Pancreas (tissue), 10 donors: Measurements from ENCODE around the gene DTNB. TPM values are rescaled to one million over a fixed set of nuclear protein-coding genes. Genes with fewer than 3 reads are reported as not detected.

Experiments
- ATAC-seq, 4 donors: fragments of 200-7000 bp; cut with Tn5 transposase; one replicate each; pipeline versions ENCODE4 v1.8.0 to v1.9.1; 2020; ENCODE audit warnings: mild to moderate bottlenecking in 4 of 4, moderate library complexity in 4 of 4
- DNase-seq, 6 donors: peaks; one replicate each; pipeline ENCODE4 v3.0.0-alpha.2; 2020
- FAIRE-seq: peaks from 2 replicates; lab custom pipeline; 2012; peaks lifted over from hg19 to GRCh38; lab: Jason Lieb, UNC
- H3K27ac ChIP-seq, 4 donors: fragments of 200-600 bp; sonication (generic); 1 replicate in 3 of 4; 2 replicates in 1 of 4; pipeline versions ENCODE4 v1.5.0 to v1.8.0; 2020
- H3K27me3 ChIP-seq, 4 donors: fragments of 200-600 bp; one replicate each; pipeline ENCODE4 v1.8.0; 2021
- H3K36me3 ChIP-seq, 3 donors: fragments of 200-600 bp; sonication (generic) in 1 of 3; one replicate each; pipeline versions ENCODE4 v1.5.0 to v1.8.0; 2020 to 2021
- H3K4me1 ChIP-seq, 3 donors: fragments of 200-600 bp; one replicate each; pipeline ENCODE4 v1.8.0; 2021
- H3K4me3 ChIP-seq, 4 donors: fragments of 200-600 bp; sonication (generic) in 2 of 4; one replicate each; pipeline versions ENCODE4 v1.5.0 to v1.8.0; 2020 to 2021
- H3K9me3 ChIP-seq, 4 donors: fragments of 200-600 bp; one replicate each; pipeline ENCODE4 v1.8.0; 2021
- WGBS, 2 donors: extraction: QIAGEN DNeasy Blood & Tissue Kit; methylation state at CpG; one replicate each; pipeline ENCODE4 v1.1.7; 2013; 5-methylcytosine and 5-hydroxymethylcytosine counted together
- intact Hi-C, 3 donors: fragments of 100-400 bp; cut with DNase I; formaldehyde crosslinking; loops; one replicate each; pipeline versions ENCODE4 v1.11.1 to v1.14.2; 2022
- polyA plus RNA-seq, 2 donors: library from polyadenylated mRNA; stranded (reverse); fragments of 200-250 nt; gene quantifications; one replicate each; pipeline ENCODE4 v1.2.3, GENCODE V29; 2013
- total RNA-seq, 6 donors: library from RNA; stranded (reverse); fragmentation: NEBNext Ultra II Directional in 4 of 6; extraction: Animal tissue kit (Norgen Biotek cat#: 25700) in 4 of 6; gene quantifications; one replicate each; pipeline versions ENCODE4 v1.2.1 to v1.2.4, GENCODE V29; 2021 to 2023
- TF ChIP-seq, protein P1 (sequence below), 4 donors: fragments of 200-600 bp; sonication (generic) in 3 of 4; IDR thresholded peaks; one replicate each; pipeline versions ENCODE4 v1.5.0 to v1.8.0; 2021; ENCODE audit warnings: antibody characterized with exemption in 4 of 4
- donor health status: healthy with polysubstance abuse.
- donor health status: DM: no; HTN: no; CAD: no; lungs with moderate emphysema.
- donor health status: DM: no; HTN: no; CAD: no.
- donor health status: control.
- donor health status: control.
- donor health status: Bipolar disorder and iron deficiency.
- donor health status: DM: yes; HTN: yes; CAD: no.
- donor health status: DM: no; HTN: no; CAD: no.
- donor health status: DM: no; HTN: no; CAD: no.
- donor health status: DM: yes; HTN: yes; CAD: no.

Gene DTNB
- total and polyA plus RNA-seq, 8 donors: 10.8 to 27.8 (median 15.1) TPM

DNA sequence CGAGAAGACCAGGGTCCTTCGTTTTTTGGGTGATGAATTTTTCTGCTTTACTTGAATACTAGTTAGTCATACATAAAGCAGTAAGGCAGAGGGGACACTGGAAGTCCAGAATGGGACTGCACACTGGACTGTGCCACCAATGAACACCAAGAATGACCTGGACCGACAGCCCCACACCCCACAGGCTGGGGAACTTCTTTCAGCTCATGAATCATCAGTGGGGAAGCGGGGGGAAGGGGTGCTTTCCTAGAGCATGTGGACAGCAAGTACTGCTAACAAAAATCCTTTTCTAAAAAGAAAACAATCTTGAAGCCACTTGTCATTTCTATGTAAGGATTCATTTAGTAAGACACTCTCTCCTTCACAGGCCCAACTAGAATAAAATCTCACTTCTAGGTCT, 86.0 kb downstream of the DTNB start:
- no peak for ATAC-seq
- WGBS, 2 donors: 85 to 88% methylated on average over 4 of the region's 4 CpGs
- Histone ChIP-seq H3K4me3 (no peak overlapping the region), H3K9me3 (no peaks in the 10 kb centered on the region), H3K27me3 (no peaks in the 10 kb centered on the region), H3K36me3 (no peaks in the 10 kb centered on the region), H3K4me1 (no peaks in the 10 kb centered on the region), H3K27ac (no peak overlapping the region)
- TF ChIP-seq, protein P1, sequence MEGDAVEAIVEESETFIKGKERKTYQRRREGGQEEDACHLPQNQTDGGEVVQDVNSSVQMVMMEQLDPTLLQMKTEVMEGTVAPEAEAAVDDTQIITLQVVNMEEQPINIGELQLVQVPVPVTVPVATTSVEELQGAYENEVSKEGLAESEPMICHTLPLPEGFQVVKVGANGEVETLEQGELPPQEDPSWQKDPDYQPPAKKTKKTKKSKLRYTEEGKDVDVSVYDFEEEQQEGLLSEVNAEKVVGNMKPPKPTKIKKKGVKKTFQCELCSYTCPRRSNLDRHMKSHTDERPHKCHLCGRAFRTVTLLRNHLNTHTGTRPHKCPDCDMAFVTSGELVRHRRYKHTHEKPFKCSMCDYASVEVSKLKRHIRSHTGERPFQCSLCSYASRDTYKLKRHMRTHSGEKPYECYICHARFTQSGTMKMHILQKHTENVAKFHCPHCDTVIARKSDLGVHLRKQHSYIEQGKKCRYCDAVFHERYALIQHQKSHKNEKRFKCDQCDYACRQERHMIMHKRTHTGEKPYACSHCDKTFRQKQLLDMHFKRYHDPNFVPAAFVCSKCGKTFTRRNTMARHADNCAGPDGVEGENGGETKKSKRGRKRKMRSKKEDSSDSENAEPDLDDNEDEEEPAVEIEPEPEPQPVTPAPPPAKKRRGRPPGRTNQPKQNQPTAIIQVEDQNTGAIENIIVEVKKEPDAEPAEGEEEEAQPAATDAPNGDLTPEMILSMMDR (IDR thresholded peaks at IDR 0.05): no peak
- no peak for DNase-seq
- FAIRE-seq: no peak
- intact Hi-C loops: no loop called here

GRCh38 chr2:25586726-25587144, 86.6 kb downstream of the DTNB start:
- Histone ChIP-seq H3K4me3 (no peak overlapping the region), H3K27me3 (no peaks in the 10 kb centered on the region), H3K9me3 (no peaks in the 10 kb centered on the region), H3K27ac (no peak overlapping the region), H3K4me1 (no peaks in the 10 kb centered on the region), H3K36me3 (no peaks in the 10 kb centered on the region)
- FAIRE-seq: no peak
- WGBS, 2 donors: 90 to 93% methylated on average over 4 of the region's 4 CpGs
- TF ChIP-seq, protein P1 (IDR thresholded peaks at IDR 0.05): no peak
- ATAC-seq: no peak
- intact Hi-C loops: no loop called here
- no peak for DNase-seq

DNA sequence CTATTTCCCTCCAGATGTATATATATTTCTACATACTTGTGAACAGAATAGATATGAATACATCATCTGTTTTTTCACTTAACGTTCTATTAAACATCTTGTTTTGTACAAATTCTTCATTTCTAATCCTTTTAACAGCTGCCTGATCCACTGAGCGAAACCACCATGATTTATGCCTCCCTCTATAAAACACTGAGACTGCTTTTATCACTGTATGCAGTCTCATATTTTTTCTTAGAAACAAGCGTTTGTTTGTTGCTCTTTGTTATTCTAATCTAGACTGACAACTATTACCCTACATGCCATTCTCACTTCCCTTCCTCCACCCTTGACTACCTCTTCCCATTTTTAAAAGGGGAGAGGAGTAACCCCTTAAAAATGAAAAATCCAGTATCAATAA, 88.2 kb downstream of the DTNB start:
- 75 to 77% methylated on average over 3 of the region's 3 CpGs for WGBS, 2 donors
- no peak for ATAC-seq
- FAIRE-seq: no peak

DNA sequence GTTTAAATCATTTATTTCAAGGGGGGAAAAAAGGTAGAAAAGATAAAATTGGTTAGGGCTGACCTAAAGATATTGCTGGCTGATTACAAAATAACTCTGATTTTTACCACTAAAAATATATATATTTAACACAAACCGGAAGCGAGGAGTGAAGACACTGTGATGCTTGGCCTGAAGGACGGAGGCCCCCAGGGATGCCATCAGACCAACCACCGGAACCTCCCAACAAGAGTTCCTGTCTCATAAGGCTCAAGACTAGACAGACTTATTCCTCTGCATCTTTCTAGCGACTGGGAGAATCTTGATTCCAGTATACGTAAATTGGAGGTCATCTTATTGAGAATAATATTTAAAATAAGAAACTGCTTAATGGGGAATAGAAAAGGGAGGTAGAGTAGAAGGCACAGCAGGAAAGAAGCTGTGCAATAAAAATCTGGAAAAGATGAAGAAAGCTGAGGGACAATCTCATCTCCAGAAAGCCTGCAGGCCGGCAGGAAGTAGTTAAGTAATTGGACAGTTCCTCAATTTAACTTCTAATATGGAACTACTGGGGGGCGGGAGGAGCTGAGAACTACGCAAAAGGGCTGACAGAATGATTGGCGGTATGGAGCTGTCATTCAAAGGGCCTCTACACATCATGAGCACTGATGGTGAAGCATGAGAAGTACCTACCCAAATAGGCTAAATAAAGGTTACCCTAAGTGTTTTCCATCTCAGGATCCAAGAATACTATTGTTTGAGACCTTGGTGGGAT, 91.1 kb downstream of the DTNB start:
- no peak overlapping the region for H3K27ac ChIP-seq
- H3K9me3 ChIP-seq: no peaks in the 10 kb centered on the region
- DNase-seq: no peak
- 93 to 95% methylated on average over 10 of the region's 10 CpGs for WGBS, 2 donors
- H3K4me3 ChIP-seq: no peak overlapping the region
- TF ChIP-seq, protein P1 (IDR thresholded peaks at IDR 0.05): no peak
- intact Hi-C loops: no loop called here
- H3K36me3 ChIP-seq: no peaks in the 10 kb centered on the region
- FAIRE-seq: no peak
- no peaks in the 10 kb centered on the region for H3K4me1 ChIP-seq
- peak in 2 of 4 donors; percentile 28 to 40 for ATAC-seq
- no peaks in the 10 kb centered on the region for H3K27me3 ChIP-seq

More for the DNA sequence above, 88.2 kb downstream of the DTNB start:
- no peak overlapping the region for H3K4me3 ChIP-seq
- intact Hi-C loops: no loop called here
- DNase-seq: no peak
- H3K27ac ChIP-seq: no peak overlapping the region
- no peaks in the 10 kb centered on the region for H3K4me1 ChIP-seq
- no peaks in the 10 kb centered on the region for H3K27me3 ChIP-seq
- H3K9me3 ChIP-seq: no peaks in the 10 kb centered on the region
- TF ChIP-seq, protein P1 (IDR thresholded peaks at IDR 0.05): no peak
- H3K36me3 ChIP-seq: no peaks in the 10 kb centered on the region

GRCh38 chr2:25576596-25576995, 96.8 kb downstream of the DTNB start:
- ATAC-seq (peak in 2 of 4 donors; percentile 46 to 55), DNase-seq (no peak), FAIRE-seq (no peak)
- TF ChIP-seq, protein P1 (IDR thresholded peaks at IDR 0.05): no peak
- H3K4me3 ChIP-seq: no peak overlapping the region
- 64 to 74% methylated on average over 7 of the region's 7 CpGs for WGBS, 2 donors
- no peaks in the 10 kb centered on the region for H3K36me3 ChIP-seq
- no peaks in the 10 kb centered on the region for H3K27me3 ChIP-seq
- H3K9me3 ChIP-seq: no peaks in the 10 kb centered on the region
- intact Hi-C loops: no loop called here
- no peaks in the 10 kb centered on the region for H3K4me1 ChIP-seq
- no peak overlapping the region for H3K27ac ChIP-seq
